HG03097 (cell line): ENCODE data around the gene LRRN2.

Experiments used
- ATAC-seq: cut with Tn5 transposase; IDR thresholded peaks from one replicate; pipeline ENCODE4 v1.9.1; 2021; ENCODE audit not compliant: unreplicated experiment, low FRiP score

Gene LRRN2

GRCh38 chr1:204664384-204664651 is 21.2 kb downstream of the LRRN2 start:
- ATAC-seq, result no peak

- no peak for ATAC-seq
Observed at GRCh38 chr1:204663644-204664383, 21.7 kb downstream of the LRRN2 start.

- ATAC-seq, result no peak
Observed at GRCh38 chr1:204662530-204662929, 23.0 kb downstream of the LRRN2 start.

GRCh38 chr1:204660509-204660908 is 25.0 kb downstream of the LRRN2 start:
- no peak for ATAC-seq

- ATAC-seq, result no peak
Observed at GRCh38 chr1:204659056-204659455, 26.5 kb downstream of the LRRN2 start.

GRCh38 chr1:204658295-204658694 is 27.2 kb downstream of the LRRN2 start:
- no peak for ATAC-seq

GRCh38 chr1:204653590-204654340 is 31.8 kb downstream of the LRRN2 start:
- ATAC-seq, result no peak

- ATAC-seq, result no peak
Observed at GRCh38 chr1:204652497-204652896, 33.0 kb downstream of the LRRN2 start.

- ATAC-seq, result no peak
Observed at GRCh38 chr1:204651843-204652421, 33.6 kb downstream of the LRRN2 start.

GRCh38 chr1:204650911-204651570 is 34.5 kb downstream of the LRRN2 start:
- ATAC-seq, result no peak

- ATAC-seq, result no peak
Observed at GRCh38 chr1:204649721-204650521, 35.6 kb downstream of the LRRN2 start.

GRCh38 chr1:204648576-204648975 is 37.0 kb downstream of the LRRN2 start:
- no peak for ATAC-seq

GRCh38 chr1:204647805-204648153 is 37.8 kb downstream of the LRRN2 start:
- ATAC-seq, result no peak

GRCh38 chr1:204647114-204647804 is 38.3 kb downstream of the LRRN2 start:
- ATAC-seq, result no peak

- no peak for ATAC-seq
Observed at GRCh38 chr1:204645666-204646065, 39.9 kb downstream of the LRRN2 start.

GRCh38 chr1:204645251-204645650 is 40.3 kb downstream of the LRRN2 start:
- no peak for ATAC-seq

GRCh38 chr1:204643503-204643902 is 42.0 kb downstream of the LRRN2 start:
- ATAC-seq, result no peak

- no peak for ATAC-seq
Observed at GRCh38 chr1:204641936-204642335, 43.6 kb downstream of the LRRN2 start.

- no peak for ATAC-seq
Observed at GRCh38 chr1:204641455-204641854, 44.1 kb downstream of the LRRN2 start.

GRCh38 chr1:204640578-204640977 is 45.0 kb downstream of the LRRN2 start:
- ATAC-seq, result no peak
